Umbilical cord (tissue), 2 donors: ENCODE measurements around the gene IKZF4. TPM values are rescaled to one million over a fixed set of nuclear protein-coding genes. Genes with fewer than 3 reads are reported as not detected.

Experiments
- DNase-seq: peaks from one replicate; pipeline ENCODE4 v3.0.0-alpha.2; 2015; ENCODE audit warnings: low spot score
- total RNA-seq: library from RNA; depleted of rRNA; stranded (reverse); fragments of >200 nt; gene quantifications from one replicate; pipeline ENCODE4 v1.2.3, GENCODE V29; 2014; ENCODE audit warnings: low replicate concordance; ENCODE audit not compliant: insufficient read depth

IKZF4 gene
- total RNA-seq, 1 donor from 2014 or later, result 4.3 TPM

DNA sequence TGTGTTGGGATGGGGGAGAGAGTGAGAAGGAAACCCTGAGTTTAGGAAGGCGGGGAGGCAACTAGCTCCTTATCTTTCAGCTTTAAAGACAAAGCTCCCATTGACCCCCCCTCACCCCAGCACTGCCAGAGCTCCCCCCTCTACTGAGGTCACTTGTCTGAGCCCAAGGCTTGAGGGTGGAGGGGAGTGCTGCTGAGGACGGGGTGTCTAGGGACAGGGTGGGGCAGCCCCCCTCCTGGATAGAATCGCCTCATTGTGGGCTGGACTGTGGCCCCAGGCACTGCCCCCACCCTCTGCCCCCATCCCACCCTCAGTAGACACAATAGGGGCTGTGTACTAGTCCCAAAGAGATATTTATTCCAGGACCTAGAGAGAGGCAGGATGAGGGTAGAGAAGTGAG is 62.1 kb downstream of the IKZF4 start:
- no peak for DNase-seq

GRCh38 chr12:56084958-56085543 is 64.2 kb downstream of the IKZF4 start:
- DNase-seq, result no peak

- DNase-seq, result peak; percentile 17
Observed at GRCh38 chr12:56086096-56086495, 65.3 kb downstream of the IKZF4 start.

DNA sequence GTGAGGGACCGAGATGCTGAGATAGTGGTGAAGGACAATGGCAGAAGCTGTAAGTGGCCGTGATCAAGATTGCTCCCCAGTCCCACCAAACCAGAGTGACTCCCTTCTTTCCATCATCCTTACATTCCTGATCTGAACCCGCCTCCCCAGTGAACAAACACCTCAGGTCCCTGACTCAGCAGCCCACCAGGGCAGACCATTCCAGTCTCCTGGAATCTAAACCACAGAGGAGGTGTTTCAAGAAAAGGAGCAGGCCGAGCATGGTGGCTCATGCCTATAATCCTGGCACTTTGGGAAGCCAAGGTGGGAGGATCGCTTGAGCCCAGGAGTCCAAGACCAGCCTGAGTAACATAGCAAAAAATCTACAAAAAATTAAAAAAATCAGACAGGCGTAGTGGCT is 65.8 kb downstream of the IKZF4 start:
- DNase-seq, result no peak

GRCh38 chr12:56087220-56087619 is 66.4 kb downstream of the IKZF4 start:
- no peak for DNase-seq

Other genes with a start within 250 kb of the IKZF4 start
- gene SARNP, start 203.3 kb upstream of the IKZF4 start, total RNA-seq, result 83.1 TPM
- 26.2 TPM for gene ORMDL2, start 203.0 kb upstream of the IKZF4 start, total RNA-seq
- 40.9 TPM for gene DNAJC14, start 191.5 kb upstream of the IKZF4 start, total RNA-seq
- gene MMP19, start 178.1 kb upstream of the IKZF4 start, total RNA-seq, result 16.1 TPM
- 12.5 TPM for gene PYM1, start 93.1 kb upstream of the IKZF4 start, total RNA-seq
- gene DGKA, start 89.9 kb upstream of the IKZF4 start, total RNA-seq, result 37.8 TPM
- 13.7 TPM for gene PMEL, start 55.0 kb upstream of the IKZF4 start, total RNA-seq
- 16.6 TPM for gene CDK2, start 54.2 kb upstream of the IKZF4 start, total RNA-seq
- gene RAB5B, start 47.0 kb upstream of the IKZF4 start, total RNA-seq, result 37.6 TPM
- gene SUOX, start 23.8 kb upstream of the IKZF4 start, total RNA-seq, result 43.8 TPM
- 76.8 TPM for gene RPS26, start 20.9 kb downstream of the IKZF4 start, total RNA-seq
- gene ERBB3, start 59.1 kb downstream of the IKZF4 start, total RNA-seq, result 3.1 TPM
- gene PA2G4, start 83.5 kb downstream of the IKZF4 start, total RNA-seq, result 69.8 TPM
- gene RPL41, start 95.6 kb downstream of the IKZF4 start, total RNA-seq, result 3,505 TPM
- gene ZC3H10, start 97.2 kb downstream of the IKZF4 start, total RNA-seq, result 4.8 TPM
- 66.4 TPM for gene ESYT1, start 107.2 kb downstream of the IKZF4 start, total RNA-seq
- gene MYL6B, start 131.5 kb downstream of the IKZF4 start, total RNA-seq, result 38.8 TPM
- gene MYL6, start 137.3 kb downstream of the IKZF4 start, total RNA-seq, result 2,679 TPM
- gene SMARCC2, start 168.4 kb downstream of the IKZF4 start, total RNA-seq, result 37.6 TPM
- 68.9 TPM for gene RNF41, start 200.9 kb downstream of the IKZF4 start, total RNA-seq
- 10.8 TPM for gene NABP2, start 203.3 kb downstream of the IKZF4 start, total RNA-seq
- not detected for gene SLC39A5, start 209.0 kb downstream of the IKZF4 start, total RNA-seq
- 5.1 TPM for gene ANKRD52, start 237.3 kb downstream of the IKZF4 start, total RNA-seq
- gene COQ10A, start 245.9 kb downstream of the IKZF4 start, total RNA-seq, result 4.6 TPM